Heart left ventricle (tissue), 16 donors: ENCODE data around the gene STK38L. TPM values are rescaled to one million over a fixed set of nuclear protein-coding genes. Genes with fewer than 3 reads are reported as not detected.

ENCODE experiments used
- ATAC-seq, 4 donors: fragments of 200-7000 bp; cut with Tn5 transposase; one replicate each; pipeline ENCODE4 v1.9.1; 2020 to 2022; ENCODE audit warnings: moderate library complexity in 4 of 4, mild to moderate bottlenecking in 3 of 4, moderate number of reproducible peaks in 1 of 4
- DNase-seq, 5 donors: peaks; one replicate each; pipeline ENCODE4 v3.0.0-alpha.2; 2020
- H3K27ac ChIP-seq, 12 donors: fragments of 200-600 bp; sonication (generic) in 4 of 12; one replicate each; pipeline versions ENCODE4 v1.5.0 to v1.8.0; 2016 to 2022; ENCODE audit warnings: mild to moderate bottlenecking in 2 of 12
- H3K27me3 ChIP-seq, 9 donors: fragments of 200-600 bp; sonication (generic) in 2 of 9; one replicate each; pipeline versions ENCODE4 v1.5.1 to v1.8.0; 2016 to 2022; ENCODE audit warnings: mild to moderate bottlenecking in 3 of 9
- H3K36me3 ChIP-seq, 9 donors: fragments of 200-600 bp; sonication (generic) in 2 of 9; one replicate each; pipeline versions ENCODE4 v1.5.0 to v1.8.0; 2018 to 2022; ENCODE audit warnings: mild to moderate bottlenecking in 2 of 9
- H3K4me1 ChIP-seq, 12 donors: fragments of 200-600 bp; sonication (generic) in 4 of 12; one replicate each; pipeline versions ENCODE4 v1.5.0 to v1.8.0; 2016 to 2022; ENCODE audit warnings: mild to moderate bottlenecking in 3 of 12
- H3K4me3 ChIP-seq, 12 donors: fragments of 200-600 bp; sonication (generic) in 4 of 12; one replicate each; pipeline versions ENCODE4 v1.5.0 to v1.8.0; 2017 to 2022; ENCODE audit warnings: mild to moderate bottlenecking in 9 of 12, moderate library complexity in 4 of 12
- H3K9me3 ChIP-seq, 12 donors: fragments of 200-600 bp; sonication (generic) in 4 of 12; one replicate each; pipeline versions ENCODE4 v1.5.0 to v1.8.0; 2016 to 2022; ENCODE audit warnings: mild to moderate bottlenecking in 1 of 12
- POLR2A ChIP-seq, 2 donors: fragments of 450-650 bp; IDR thresholded peaks; one replicate each; pipeline ENCODE4 v1.6.1; 2017; ENCODE audit warnings: antibody characterized with exemption in 2 of 2, mild to moderate bottlenecking in 2 of 2, moderate library complexity in 2 of 2
- WGBS, 4 donors: extraction: QIAGEN DNeasy Blood & Tissue Kit in 2 of 4; methylation state at CpG; one replicate each; pipeline versions ENCODE4 v1.1.5 to v1.1.7; 2013 to 2018; 5-methylcytosine and 5-hydroxymethylcytosine counted together
- intact Hi-C, 10 donors: fragments of 100-400 bp; cut with DNase I; formaldehyde crosslinking; loops; one replicate each; pipeline versions ENCODE4 v1.11.1 to v1.14.2; 2022
- polyA plus RNA-seq, 2 donors: library from polyadenylated mRNA; stranded (reverse); fragments of 200-250 nt; gene quantifications; one replicate each; pipeline ENCODE4 v1.2.3, GENCODE V29; 2013
- total RNA-seq, 9 donors: library from RNA; depleted of rRNA in 2 of 9; stranded (reverse); fragments of >200 nt in 2 of 9; fragmentation: NEBNext Ultra II Directional in 3 of 9; extraction: Animal tissue kit (Norgen Biotek cat#: 25700) in 3 of 9; gene quantifications; one replicate each; pipeline versions ENCODE4 v1.1.0 to v1.2.4, GENCODE V29; 2016 to 2023
- TF ChIP-seq, protein P1 (sequence below), 12 donors: fragments of 200-600 bp; sonication (generic) in 4 of 12; IDR thresholded peaks; one replicate each; pipeline versions ENCODE4 v1.5.0 to v1.8.0; 2018 to 2022; ENCODE audit warnings: antibody characterized with exemption in 12 of 12, mild to moderate bottlenecking in 5 of 12
- donor health status: ischemic (EF 13 %, LVEDD 7.1; RV severe dilation, severe dysfunction).
- donor health status: healthy with polysubstance abuse.
- donor health status: DM: no; HTN: yes; CAD: no.
- donor health status: DM: no; HTN: no; CAD: no.
- donor health status: ischemic (EF 25% LVEDD 6.9; RV normal size, moderate dysfunction).
- donor health status: ischemic (EF 25% LVEDD 5.7; RV mildly dilated, moderate dysfunction).
- donor health status: healthy.
- donor health status: DM: yes; HTN: yes; CAD: no.
- donor health status: ischemic (EF 35%, LVEDD 5.7; RV mildly dilated, moderate dysfunction).
- donor health status: nonischemic (EF 11% LVEDD 7.7; RV severe dilation, severe dysfunction).
- donor health status: DM: yes; HTN: yes; CAD: no.
- donor health status: PGD.
- donor health status: ischemic (EF 29% LVEDD 5.4; RV normal size, mild dysfunction).
- donor health status: nonischemic (EF 23%, LVEDD 6.1; RV moderate dilation, normal function).

STK38L gene
- total and polyA plus RNA-seq, 11 donors = 21.1 to 142 (median 55.2) TPM

DNA sequence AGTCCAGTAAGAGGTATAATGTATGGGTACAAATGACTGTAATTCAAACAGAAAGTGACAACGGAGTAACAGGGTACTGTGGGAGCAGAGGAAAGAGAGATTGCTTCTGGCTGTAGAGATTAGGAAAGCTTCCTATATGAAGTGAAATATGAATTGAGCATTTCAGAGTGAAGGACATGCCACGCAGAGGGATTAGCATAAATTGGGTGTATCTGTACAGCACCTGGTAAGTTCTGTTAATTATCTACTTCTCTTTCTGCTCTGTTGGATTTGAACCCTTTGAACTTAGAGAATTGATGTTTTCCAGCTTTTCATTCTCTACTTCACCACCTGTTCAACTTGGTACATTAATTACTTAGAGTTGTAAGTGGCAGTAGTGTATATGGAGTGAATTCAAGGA, 8.8 kb downstream of the STK38L start:
- 62 to 81% (median 71%) methylated on average over 2 of the region's 2 CpGs for whole genome bisulfite sequencing, 4 donors
- no peaks in the 10 kb centered on the region for H3K9me3 ChIP-seq
- H3K36me3 ChIP-seq = no peaks in the 10 kb centered on the region
- TF ChIP-seq, protein P1, sequence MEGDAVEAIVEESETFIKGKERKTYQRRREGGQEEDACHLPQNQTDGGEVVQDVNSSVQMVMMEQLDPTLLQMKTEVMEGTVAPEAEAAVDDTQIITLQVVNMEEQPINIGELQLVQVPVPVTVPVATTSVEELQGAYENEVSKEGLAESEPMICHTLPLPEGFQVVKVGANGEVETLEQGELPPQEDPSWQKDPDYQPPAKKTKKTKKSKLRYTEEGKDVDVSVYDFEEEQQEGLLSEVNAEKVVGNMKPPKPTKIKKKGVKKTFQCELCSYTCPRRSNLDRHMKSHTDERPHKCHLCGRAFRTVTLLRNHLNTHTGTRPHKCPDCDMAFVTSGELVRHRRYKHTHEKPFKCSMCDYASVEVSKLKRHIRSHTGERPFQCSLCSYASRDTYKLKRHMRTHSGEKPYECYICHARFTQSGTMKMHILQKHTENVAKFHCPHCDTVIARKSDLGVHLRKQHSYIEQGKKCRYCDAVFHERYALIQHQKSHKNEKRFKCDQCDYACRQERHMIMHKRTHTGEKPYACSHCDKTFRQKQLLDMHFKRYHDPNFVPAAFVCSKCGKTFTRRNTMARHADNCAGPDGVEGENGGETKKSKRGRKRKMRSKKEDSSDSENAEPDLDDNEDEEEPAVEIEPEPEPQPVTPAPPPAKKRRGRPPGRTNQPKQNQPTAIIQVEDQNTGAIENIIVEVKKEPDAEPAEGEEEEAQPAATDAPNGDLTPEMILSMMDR (IDR thresholded peaks at IDR 0.05) = no peak
- TF ChIP-seq POLR2A (IDR thresholded peaks at IDR 0.05) = no peak
- H3K27ac ChIP-seq = peak overlapping the region in 2 of 12 donors; percentile 15 to 22
- intact Hi-C loops = no loop called here
- DNase-seq (no peak), ATAC-seq (no peak)
- no peak overlapping the region for H3K4me3 ChIP-seq
- H3K4me1 ChIP-seq = peaks cover 0 to 91% (median 39%) of the 10 kb centered on the region in 12 donors
- H3K27me3 ChIP-seq = no peaks in the 10 kb centered on the region

DNA sequence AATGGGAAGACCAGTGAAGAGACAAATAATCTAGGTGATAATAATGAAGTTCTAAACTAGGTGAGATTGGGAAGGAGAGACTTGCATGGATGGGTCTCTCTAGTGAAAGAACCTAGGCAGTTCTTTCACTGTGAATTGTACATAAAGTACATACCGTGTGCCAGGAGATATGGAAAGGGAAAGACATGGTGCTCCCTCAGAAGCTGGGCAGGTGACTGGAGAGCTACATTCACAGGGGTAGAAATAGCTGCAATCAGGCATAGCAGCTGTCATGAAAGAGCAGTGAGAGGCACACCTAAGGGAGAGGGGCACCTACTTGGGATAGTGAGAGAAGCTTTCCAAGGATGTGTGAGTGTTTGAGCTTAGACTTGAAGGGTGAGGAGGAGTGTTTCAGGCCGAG, 9.3 kb downstream of the STK38L start:
- peak in 2 of 4 donors; percentile 47 to 56 for ATAC-seq
- TF ChIP-seq POLR2A (IDR thresholded peaks at IDR 0.05) = no peak
- TF ChIP-seq, protein P1 (IDR thresholded peaks at IDR 0.05) = no peak
- H3K27ac ChIP-seq = peak overlapping the region in 1 of 12 donors; percentile 33
- intact Hi-C loops = no loop called here
- H3K4me1 ChIP-seq = peaks cover 0 to 87% (median 39%) of the 10 kb centered on the region in 12 donors
- no peak for DNase-seq
- H3K4me3 ChIP-seq = no peak overlapping the region
- no peaks in the 10 kb centered on the region for H3K9me3 ChIP-seq
- H3K36me3 ChIP-seq = no peaks in the 10 kb centered on the region
- no peaks in the 10 kb centered on the region for H3K27me3 ChIP-seq
- 59 to 73% (median 69%) methylated on average over 2 of the region's 2 CpGs for WGBS, 4 donors

DNA sequence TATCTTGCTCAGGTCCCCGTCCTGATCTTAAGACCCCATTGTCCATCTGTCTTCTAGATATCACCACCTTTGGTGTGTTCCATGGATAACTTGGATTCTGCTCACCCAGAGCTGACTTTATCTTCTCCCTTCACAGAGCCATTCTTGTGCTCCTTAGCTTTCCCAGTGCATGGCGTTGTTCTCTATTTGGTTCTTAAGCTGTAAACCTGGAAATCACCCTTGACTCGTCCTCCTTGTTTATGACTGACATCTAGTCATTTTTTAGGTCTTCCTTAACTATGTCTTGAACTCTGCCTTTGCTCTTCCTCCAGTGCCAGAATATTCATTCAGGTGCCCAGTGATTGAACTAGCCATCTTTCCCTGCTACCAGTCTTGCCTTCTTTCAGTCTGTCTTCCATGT, 11.7 kb downstream of the STK38L start:
- DNase-seq (no peak), ATAC-seq (no peak)
- H3K9me3 ChIP-seq = no peaks in the 10 kb centered on the region
- no peak overlapping the region for H3K4me3 ChIP-seq
- no peaks in the 10 kb centered on the region for H3K27me3 ChIP-seq
- H3K36me3 ChIP-seq = no peaks in the 10 kb centered on the region
- intact Hi-C loops = no loop called here
- peaks cover 0 to 77% (median 50%) of the 10 kb centered on the region in 12 donors for H3K4me1 ChIP-seq
- WGBS, 4 donors = 84 to 91% (median 89%) methylated on average over 3 of the region's 3 CpGs
- peak overlapping the region in 1 of 12 donors; percentile 46 for H3K27ac ChIP-seq
- TF ChIP-seq, protein P1 (IDR thresholded peaks at IDR 0.05) = no peak
- TF ChIP-seq POLR2A (IDR thresholded peaks at IDR 0.05) = no peak

DNA sequence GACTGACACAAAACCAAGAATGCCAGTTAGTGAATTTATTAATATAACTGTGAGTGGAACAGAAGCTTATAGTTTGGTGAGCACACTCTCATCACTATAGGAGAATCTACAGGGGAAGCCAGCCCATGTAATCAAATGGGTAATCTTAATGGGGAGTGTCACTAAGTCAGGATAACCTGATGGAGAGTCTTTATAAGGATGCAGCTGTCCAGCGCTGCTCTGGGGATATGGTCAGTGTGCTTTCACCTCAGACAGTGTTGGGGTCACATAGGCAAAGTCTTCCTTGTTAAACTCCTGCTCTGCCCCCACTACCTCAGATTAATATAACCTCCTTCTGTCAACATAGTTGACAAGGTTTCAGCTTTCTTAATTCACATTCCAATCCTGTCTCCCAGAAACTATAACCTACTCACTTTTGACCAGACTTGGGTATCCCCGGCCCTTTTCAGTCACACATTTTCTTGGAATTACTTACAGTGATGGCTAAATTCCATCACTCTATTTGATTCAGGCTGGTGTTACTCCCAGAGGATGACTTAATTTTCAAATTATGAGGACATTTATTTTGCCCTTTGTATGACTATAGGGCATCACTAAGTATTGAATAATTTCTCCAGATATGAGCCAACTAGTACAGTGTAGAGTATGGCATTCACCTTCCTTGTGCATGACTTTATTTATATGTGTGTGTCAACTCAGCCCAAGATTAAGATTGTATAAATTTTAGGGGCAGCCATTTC, 13.2 kb downstream of the STK38L start:
- whole genome bisulfite sequencing, 4 donors = 82 to 97% (median 87%) methylated on average over 2 of the region's 2 CpGs
- peaks cover 4 to 78% (median 55%) of the 10 kb centered on the region in 12 donors for H3K4me1 ChIP-seq
- H3K27me3 ChIP-seq = no peaks in the 10 kb centered on the region
- intact Hi-C loops = no loop called here
- ATAC-seq (no peak), DNase-seq (no peak)
- H3K36me3 ChIP-seq = no peaks in the 10 kb centered on the region
- TF ChIP-seq POLR2A (IDR thresholded peaks at IDR 0.05) = no peak
- no peak overlapping the region for H3K4me3 ChIP-seq
- H3K9me3 ChIP-seq = no peaks in the 10 kb centered on the region
- H3K27ac ChIP-seq = peak overlapping the region in 2 of 12 donors; percentile 11 to 38
